Coronary artery (tissue), 2 donors: ENCODE data around the gene EPHA3.

Experiments
- DNase-seq: peaks from one replicate; pipeline ENCODE4 v3.0.0-alpha.2; 2017; ENCODE audit warnings: low spot score
- H3K27ac ChIP-seq, 2 donors: fragments of 200-600 bp; sonication (generic); one replicate each; pipeline ENCODE4 v1.5.1; 2016 to 2019
- H3K4me3 ChIP-seq: fragments of 200-600 bp; sonication (generic); 2 replicates; pipeline ENCODE4 v1.5.1; 2016; ENCODE audit warnings: mild to moderate bottlenecking, moderate library complexity
- CTCF ChIP-seq: fragments of 200-600 bp; sonication (generic); IDR thresholded peaks from one replicate; pipeline ENCODE4 v1.5.1; 2019; ENCODE audit warnings: antibody characterized with exemption

Gene EPHA3

GRCh38 chr3:89217148-89217685 lies 109.8 kb downstream of the EPHA3 start:
- DNase-seq, result no peak
- no peak overlapping the region for H3K27ac ChIP-seq
- TF ChIP-seq CTCF, result no peak
- peak overlapping the region; percentile 11 for H3K4me3 ChIP-seq

- no peak for TF ChIP-seq CTCF
These were observed 114.5 kb downstream of the EPHA3 start for GRCh38 chr3:89221924-89222323.

DNA sequence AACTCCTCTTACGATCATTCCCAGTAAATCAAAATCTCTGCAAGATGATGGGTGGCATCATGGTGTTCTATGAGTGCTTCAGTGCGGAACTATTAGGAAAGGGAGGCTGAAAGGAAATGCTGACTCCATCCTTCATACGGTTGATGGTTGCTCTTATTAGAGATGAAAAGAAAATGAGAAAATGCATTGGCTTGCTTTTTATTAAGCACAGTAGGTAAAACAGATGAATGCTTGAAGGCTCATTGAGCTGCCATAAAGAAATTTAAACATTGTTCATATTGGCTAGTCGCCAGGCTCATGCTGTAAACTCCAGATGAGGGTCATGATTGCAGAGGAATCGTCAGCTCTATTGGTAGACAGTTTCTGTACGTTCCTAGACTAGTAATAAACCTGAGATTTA lies 115.8 kb downstream of the EPHA3 start:
- Histone ChIP-seq H3K4me3 (no peak overlapping the region), H3K27ac (no peak overlapping the region)
- DNase-seq, result no peak
- TF ChIP-seq CTCF, result no peak

More at GRCh38 chr3:89221924-89222323, 114.5 kb downstream of the EPHA3 start:
- DNase-seq, result no peak
- no peak overlapping the region for H3K4me3 ChIP-seq
- H3K27ac ChIP-seq, result no peak overlapping the region

GRCh38 chr3:89227218-89227617 lies 119.8 kb downstream of the EPHA3 start:
- TF ChIP-seq CTCF, result no peak
- peak overlapping the region in 1 of 2 donors; percentile 26 for H3K27ac ChIP-seq
- DNase-seq, result no peak
- H3K4me3 ChIP-seq, result no peak overlapping the region

DNA sequence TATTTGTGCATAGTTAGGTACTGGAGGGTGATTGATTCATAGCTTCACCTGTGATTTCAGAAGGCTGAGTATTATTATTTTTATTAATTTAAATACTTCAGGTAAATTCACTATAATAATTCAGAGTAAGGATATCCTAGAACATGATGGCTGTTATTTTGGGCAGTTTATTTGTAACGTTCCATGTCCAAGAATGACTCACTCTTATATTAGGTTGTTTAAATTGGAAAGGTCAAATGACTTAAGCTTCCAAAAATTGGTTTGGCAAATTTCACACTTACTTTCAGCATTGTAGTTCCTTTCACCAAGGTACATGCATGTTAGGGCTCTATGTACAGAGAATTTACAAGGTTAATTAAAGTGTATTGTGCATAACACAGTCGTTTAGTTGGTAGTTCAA lies 120.2 kb downstream of the EPHA3 start:
- peak overlapping the region; percentile 14 for H3K4me3 ChIP-seq
- no peak for TF ChIP-seq CTCF
- H3K27ac ChIP-seq, result peak overlapping the region; percentile 26 to 34
- no peak for DNase-seq

DNA sequence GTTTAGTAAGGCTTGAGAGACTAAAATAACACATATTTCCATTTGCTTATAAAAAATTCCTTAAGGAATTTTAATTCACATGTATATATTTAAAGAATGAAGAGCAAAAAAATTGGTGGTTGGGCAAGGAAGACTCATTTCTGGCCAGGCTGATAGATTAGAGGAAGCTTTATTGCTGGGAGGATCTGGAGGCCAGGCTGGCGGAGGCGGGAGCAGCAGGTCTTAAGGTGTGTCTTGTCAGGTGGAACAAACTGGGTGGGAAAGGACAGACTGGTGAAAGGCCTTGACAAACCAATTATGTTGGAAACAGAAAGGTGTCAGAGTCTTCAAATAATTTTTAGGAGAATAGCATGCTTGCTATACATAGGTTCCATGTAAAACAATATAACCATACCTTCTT lies 124.7 kb downstream of the EPHA3 start:
- no peak overlapping the region for H3K27ac ChIP-seq
- no peak overlapping the region for H3K4me3 ChIP-seq
- TF ChIP-seq CTCF, result no peak
- DNase-seq, result no peak

DNA sequence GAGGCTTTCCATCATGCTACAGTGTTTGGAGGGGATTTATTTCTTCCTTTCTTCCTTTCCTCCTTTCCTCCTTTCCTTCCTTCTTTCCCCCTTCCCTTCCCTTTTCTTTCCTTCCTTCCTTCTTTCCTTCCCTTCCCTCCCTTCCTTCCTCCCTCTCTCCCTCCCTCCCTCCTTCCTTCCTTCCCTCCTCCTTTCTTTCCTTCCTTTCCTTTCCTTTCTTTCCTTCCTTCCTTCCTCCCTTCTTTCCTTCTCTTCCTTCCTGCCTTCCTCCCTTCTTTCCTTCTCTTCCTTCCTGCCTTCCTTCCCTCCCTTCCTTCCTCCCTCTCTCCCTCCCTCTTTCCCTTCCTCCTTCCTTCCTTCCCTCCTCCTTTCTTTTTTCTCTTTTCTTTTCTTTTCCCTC lies 127.2 kb downstream of the EPHA3 start:
- Histone ChIP-seq H3K4me3 (no peak overlapping the region), H3K27ac (no peak overlapping the region)
- no peak for TF ChIP-seq CTCF
- DNase-seq, result no peak
